RWPE2 (cell line): Measurements from ENCODE around the gene CCDC141.

Source experiments
- ATAC-seq: fragments of 200-7000 bp; cut with Tn5 transposase; 3 replicates; pipeline ENCODE4 v1.9.1; 2021; ENCODE audit warnings: low read depth
- DNase-seq: peaks from one replicate; pipeline ENCODE4 v3.0.0-alpha.2; 2020; ENCODE audit warnings: low spot score
- H3K27ac ChIP-seq: fragments of 450-650 bp; 2 replicates; pipeline ENCODE4 v1.5.1; 2017; ENCODE audit warnings: mild to moderate bottlenecking; ENCODE audit not compliant: poor library complexity, severe bottlenecking
- H3K27me3 ChIP-seq: fragments of 250-450 bp; sonication (Bioruptor Pico); 2 replicates; pipeline ENCODE4 v1.5.1; 2021; ENCODE audit warnings: mild to moderate bottlenecking, moderate library complexity; ENCODE audit not compliant: insufficient read depth, poor library complexity, severe bottlenecking
- H3K36me3 ChIP-seq: fragments of 250-450 bp; sonication (Bioruptor Pico); 2 replicates; pipeline ENCODE4 v1.5.1; 2020; ENCODE audit warnings: low read depth, mild to moderate bottlenecking, moderate library complexity
- H3K4me1 ChIP-seq: fragments of 250-450 bp; sonication (Bioruptor Pico); 2 replicates; pipeline ENCODE4 v1.5.1; 2021; ENCODE audit warnings: mild to moderate bottlenecking, moderate library complexity; ENCODE audit not compliant: insufficient read depth, poor library complexity, severe bottlenecking
- H3K4me3 ChIP-seq: fragments of 250-450 bp; sonication (Bioruptor Pico); 2 replicates; pipeline ENCODE4 v1.5.1; 2021; ENCODE audit warnings: mild to moderate bottlenecking, moderate library complexity; ENCODE audit not compliant: severe bottlenecking
- H3K9me3 ChIP-seq: fragments of 250-450 bp; sonication (Bioruptor Pico); 2 replicates; pipeline ENCODE4 v1.5.1; 2021; ENCODE audit warnings: mild to moderate bottlenecking, moderate library complexity; ENCODE audit not compliant: severe bottlenecking
- CTCF ChIP-seq: fragments of 450-650 bp; IDR thresholded peaks from one replicate; pipeline ENCODE4 v1.5.1; 2017; ENCODE audit warnings: mild to moderate bottlenecking, moderate library complexity; ENCODE audit not compliant: poor library complexity, severe bottlenecking

The CCDC141 gene

GRCh38 chr2:178870703-178871102 lies 179.2 kb downstream of the CCDC141 start:
- Histone ChIP-seq H3K4me1 (peaks cover 12% of the 10 kb centered on the region), H3K27ac (no peak overlapping the region), H3K36me3 (no peaks in the 10 kb centered on the region), H3K9me3 (no peaks in the 10 kb centered on the region), H3K4me3 (no peak overlapping the region), H3K27me3 (no peaks in the 10 kb centered on the region)
- no peak for TF ChIP-seq CTCF
- DNase-seq (peak; percentile 37), ATAC-seq (peak; percentile 91)

GRCh38 chr2:178865999-178866398 lies 183.9 kb downstream of the CCDC141 start:
- ATAC-seq (no peak), DNase-seq (no peak)
- no peak overlapping the region for H3K27ac ChIP-seq
- peaks cover 8% of the 10 kb centered on the region for H3K4me1 ChIP-seq
- H3K9me3 ChIP-seq: no peaks in the 10 kb centered on the region
- TF ChIP-seq CTCF: no peak
- no peaks in the 10 kb centered on the region for H3K27me3 ChIP-seq
- H3K36me3 ChIP-seq: no peaks in the 10 kb centered on the region
- no peak overlapping the region for H3K4me3 ChIP-seq

GRCh38 chr2:178865146-178865936 lies 184.6 kb downstream of the CCDC141 start:
- DNase-seq (no peak), ATAC-seq (no peak)
- no peak overlapping the region for H3K4me3 ChIP-seq
- no peaks in the 10 kb centered on the region for H3K9me3 ChIP-seq
- H3K27ac ChIP-seq: no peak overlapping the region
- H3K4me1 ChIP-seq: peaks cover 1% of the 10 kb centered on the region
- no peak for TF ChIP-seq CTCF
- no peaks in the 10 kb centered on the region for H3K27me3 ChIP-seq
- no peaks in the 10 kb centered on the region for H3K36me3 ChIP-seq

- ATAC-seq (peak; percentile 67; the same call in 2 of the 3 replicates), DNase-seq (no peak)
- Histone ChIP-seq H3K27me3 (no peaks in the 10 kb centered on the region), H3K36me3 (no peaks in the 10 kb centered on the region), H3K27ac (no peak overlapping the region), H3K4me1 (no peaks in the 10 kb centered on the region), H3K9me3 (no peaks in the 10 kb centered on the region), H3K4me3 (no peak overlapping the region)
- no peak for TF ChIP-seq CTCF
These were observed 185.9 kb downstream of the CCDC141 start for GRCh38 chr2:178863856-178864620.
